CD8-positive, alpha-beta memory T cell (primary cell): Measurements from ENCODE around the gene PRR11. TPM values are rescaled to one million over a fixed set of nuclear protein-coding genes. Genes with fewer than 3 reads are reported as not detected.
A peak's percentile ranks its signal among the peaks of the same experiment; 100 is the strongest.

Source experiments
- CTCF ChIA-PET: fragments of 350-600 bp; sonication (Branson Sonifier 250); formaldehyde crosslinking; loops from one replicate; lab custom pipeline; 2021; ENCODE audit warnings: antibody characterized with exemption; lab: Charles Lee
- POLR2A ChIA-PET: fragments of 350-600 bp; sonication (Branson Sonifier 250); formaldehyde crosslinking; loops from one replicate; lab custom pipeline; 2021; ENCODE audit warnings: antibody characterized with exemption; lab: Charles Lee
- DNase-seq, 5 donors: peaks; one replicate each; pipeline versions ENCODE4 v3.0.0 to v3.0.0-alpha.2; 2020 to 2022; ENCODE audit warnings: mixed read lengths in 1 of 5
- H3K27ac ChIP-seq: one replicate; pipeline ENCODE4 v1.7.0; 2013; ENCODE audit warnings: low read depth, mild to moderate bottlenecking, low read length, moderate library complexity
- H3K27me3 ChIP-seq: 2 replicates; pipeline ENCODE4 v1.7.0; 2013; ENCODE audit warnings: low read length, mild to moderate bottlenecking; ENCODE audit not compliant: insufficient read depth, poor library complexity, severe bottlenecking
- H3K36me3 ChIP-seq: 2 replicates; pipeline ENCODE4 v1.7.0; 2013; ENCODE audit warnings: mild to moderate bottlenecking, low read length, moderate library complexity; ENCODE audit not compliant: insufficient read depth
- H3K4me1 ChIP-seq: 2 replicates; pipeline ENCODE4 v1.7.0; 2013; ENCODE audit warnings: mild to moderate bottlenecking, low read length, moderate library complexity; ENCODE audit not compliant: insufficient read depth
- H3K4me3 ChIP-seq: 2 replicates; pipeline ENCODE4 v1.7.0; 2013; ENCODE audit warnings: mild to moderate bottlenecking, low read length
- H3K9me3 ChIP-seq: 2 replicates; pipeline ENCODE4 v1.7.0; 2013; ENCODE audit warnings: mild to moderate bottlenecking, low read length
- H3K27ac Mint-ChIP-seq, 8 donors: one replicate each; pipeline ENCODE4 v1.8.0; 2020 to 2021; ENCODE audit warnings: mixed read lengths in 8 of 8, mild to moderate bottlenecking in 6 of 8, inconsistent platforms in 3 of 8, moderate library complexity in 3 of 8
- H3K27me3 Mint-ChIP-seq, 2 donors: one replicate each; pipeline ENCODE4 v1.8.0; 2020 to 2021; ENCODE audit warnings: mixed read lengths in 2 of 2, mild to moderate bottlenecking in 1 of 2, moderate library complexity in 1 of 2
- H3K36me3 Mint-ChIP-seq, 3 donors: one replicate each; pipeline ENCODE4 v1.8.0; 2020 to 2021; ENCODE audit warnings: mixed read lengths in 3 of 3, inconsistent platforms in 1 of 3, mild to moderate bottlenecking in 1 of 3
- H3K4me1 Mint-ChIP-seq, 3 donors: one replicate each; pipeline ENCODE4 v1.8.0; 2020 to 2021; ENCODE audit warnings: mixed read lengths in 3 of 3, inconsistent platforms in 1 of 3, mild to moderate bottlenecking in 1 of 3
- H3K4me3 Mint-ChIP-seq, 7 donors: one replicate each; pipeline ENCODE4 v1.8.0; 2020 to 2021; ENCODE audit warnings: mixed read lengths in 7 of 7, mild to moderate bottlenecking in 6 of 7, moderate library complexity in 4 of 7, inconsistent platforms in 2 of 7
- H3K9me3 Mint-ChIP-seq, 5 donors: one replicate each; pipeline ENCODE4 v1.8.0; 2020 to 2022; ENCODE audit warnings: mixed read lengths in 5 of 5, mild to moderate bottlenecking in 3 of 5, moderate library complexity in 2 of 5, inconsistent platforms in 1 of 5
- polyA plus RNA-seq: library from polyadenylated mRNA; unstranded; fragments of 300-500 nt; fragmentation: Illumina TruSeq; gene quantifications from one replicate; pipeline ENCODE4 v1.2.3, GENCODE V29; 2021
- total RNA-seq, 2 experiments: library from RNA; stranded (reverse); gene quantifications; one replicate each; pipeline ENCODE4 v1.2.3, GENCODE V29; 2021

Gene PRR11
- total and polyA plus RNA-seq, 3 experiments from 2014 or later = 1.2 to 36.3 (median 35.6) TPM

DNA sequence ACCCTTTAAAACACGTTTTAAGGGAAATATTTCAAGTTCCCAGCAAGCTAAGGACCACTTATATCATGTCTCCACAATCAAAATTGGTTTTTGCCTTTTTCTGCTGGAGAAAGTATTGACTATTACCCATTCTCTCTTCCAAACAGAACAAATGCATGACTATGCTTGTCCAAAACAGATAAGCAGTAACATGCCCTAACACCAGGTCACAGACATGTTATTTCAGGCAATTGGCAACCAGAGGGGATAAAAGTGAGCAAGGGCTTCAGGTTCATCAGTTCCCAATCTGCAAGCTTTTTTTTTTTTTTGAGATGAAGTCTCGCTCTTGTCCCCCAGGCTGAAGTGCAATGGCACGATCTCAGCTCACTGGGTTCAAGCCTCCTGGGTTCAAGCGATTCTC is 15.6 kb upstream of the PRR11 start:
- peaks cover 4 to 25% (median 6%) of the 10 kb centered on the region in 3 donors for H3K4me1 Mint-ChIP-seq
- peaks cover 0 to 14% (median 3%) of the 10 kb centered on the region in 3 donors for H3K36me3 Mint-ChIP-seq
- Histone ChIP-seq H3K9me3 (no peaks in the 10 kb centered on the region), H3K4me3 (no peak overlapping the region), H3K27me3 (no peaks in the 10 kb centered on the region), H3K27ac (no peak overlapping the region), H3K4me1 (no peaks in the 10 kb centered on the region), H3K36me3 (no peaks in the 10 kb centered on the region)
- POLR2A ChIA-PET = interaction anchor here (0.6 kb wide), 1 partner anchor 18 kb away, joined by 7 read pairs; no protein-coding TSS in a partner anchor
- H3K27ac Mint-ChIP-seq = no peak overlapping the region
- no peaks in the 10 kb centered on the region for H3K27me3 Mint-ChIP-seq
- CTCF ChIA-PET = interaction anchor here (1.3 kb wide), 1 partner anchor 11 kb away, joined by 3 read pairs; no protein-coding TSS in a partner anchor
- H3K9me3 Mint-ChIP-seq = no peaks in the 10 kb centered on the region
- no peak overlapping the region for H3K4me3 Mint-ChIP-seq
- no peak for DNase-seq

- Histone ChIP-seq H3K27me3 (no peaks in the 10 kb centered on the region), H3K9me3 (no peaks in the 10 kb centered on the region), H3K4me1 (no peaks in the 10 kb centered on the region), H3K4me3 (no peak overlapping the region), H3K36me3 (no peaks in the 10 kb centered on the region), H3K27ac (no peak overlapping the region)
- ChIA-PET CTCF (interaction anchor here (1.0 kb wide), 1 partner anchor 10 kb away, joined by 3 read pairs; no protein-coding TSS in a partner anchor), POLR2A (no interaction called here)
- Mint-ChIP-seq H3K36me3 (peaks cover 0 to 14% (median 5%) of the 10 kb centered on the region in 3 donors), H3K27ac (peak overlapping the region in 1 of 8 donors; percentile 10), H3K4me1 (peaks cover 7 to 20% (median 19%) of the 10 kb centered on the region in 3 donors), H3K4me3 (no peak overlapping the region), H3K27me3 (no peaks in the 10 kb centered on the region), H3K9me3 (no peaks in the 10 kb centered on the region)
- DNase-seq = no peak
Observed at GRCh38 chr17:59141860-59142259, 13.7 kb upstream of the PRR11 start.

- no peaks in the 10 kb centered on the region for H3K9me3 ChIP-seq
- no peaks in the 10 kb centered on the region for H3K27me3 Mint-ChIP-seq
- H3K9me3 Mint-ChIP-seq = no peaks in the 10 kb centered on the region
- H3K36me3 ChIP-seq = no peaks in the 10 kb centered on the region
- POLR2A ChIA-PET = no interaction called here
- peak overlapping the region in 4 of 8 donors; percentile 36 to 57 (median 51) for H3K27ac Mint-ChIP-seq
- CTCF ChIA-PET = interaction anchor here (1.2 kb wide), 1 partner anchor 9 kb away, joined by 6 read pairs; the partner anchor contains the start of genes PRR11 and SKA2
- no peak overlapping the region for H3K27ac ChIP-seq
- no peak for DNase-seq
- no peaks in the 10 kb centered on the region for H3K27me3 ChIP-seq
- peaks cover 0 to 13% (median 5%) of the 10 kb centered on the region in 3 donors for H3K36me3 Mint-ChIP-seq
- H3K4me3 ChIP-seq = no peak overlapping the region
- no peak overlapping the region for H3K4me3 Mint-ChIP-seq
- peaks cover 4% of the 10 kb centered on the region for H3K4me1 ChIP-seq
- H3K4me1 Mint-ChIP-seq = peaks cover 13 to 39% (median 31%) of the 10 kb centered on the region in 3 donors
Observed at GRCh38 chr17:59145571-59146096, 9.9 kb upstream of the PRR11 start.

DNA sequence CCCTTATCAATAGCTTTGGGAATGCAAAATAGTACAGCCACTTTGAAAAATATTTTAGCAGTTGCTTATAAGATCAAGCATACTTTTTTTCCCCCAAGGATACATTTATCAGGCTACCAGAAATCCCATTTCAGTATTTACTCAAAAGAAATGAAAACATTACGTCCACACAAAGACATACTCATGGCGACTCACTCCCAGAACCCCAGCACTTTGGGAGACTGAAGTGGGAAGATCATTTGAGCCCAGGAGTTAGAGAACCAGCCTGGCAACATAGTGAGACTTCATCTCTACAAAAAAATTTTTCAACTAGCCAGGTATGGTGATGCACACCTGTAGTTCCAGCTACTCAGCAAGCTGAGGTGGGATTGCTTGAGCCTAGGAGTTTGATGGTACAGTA is 6.5 kb upstream of the PRR11 start:
- H3K4me1 Mint-ChIP-seq = peaks cover 33 to 73% (median 58%) of the 10 kb centered on the region in 3 donors
- no peak overlapping the region for H3K4me3 Mint-ChIP-seq
- DNase-seq = no peak
- POLR2A ChIA-PET = interaction anchor here (0.6 kb wide), 1 partner anchor 38 kb away, joined by 3 read pairs; no protein-coding TSS in a partner anchor
- peaks cover 0 to 6% (median 5%) of the 10 kb centered on the region in 3 donors for H3K36me3 Mint-ChIP-seq
- H3K27ac Mint-ChIP-seq = peak overlapping the region in 1 of 8 donors; percentile 66
- Histone ChIP-seq H3K27ac (no peak overlapping the region), H3K4me1 (peaks cover 12% of the 10 kb centered on the region), H3K9me3 (no peaks in the 10 kb centered on the region), H3K27me3 (no peaks in the 10 kb centered on the region), H3K36me3 (no peaks in the 10 kb centered on the region), H3K4me3 (no peak overlapping the region)
- H3K27me3 Mint-ChIP-seq = no peaks in the 10 kb centered on the region
- CTCF ChIA-PET = interaction anchor here (1.5 kb wide), 1 partner anchor 16 kb away, joined by 5 read pairs; no protein-coding TSS in a partner anchor
- H3K9me3 Mint-ChIP-seq = no peaks in the 10 kb centered on the region

DNA sequence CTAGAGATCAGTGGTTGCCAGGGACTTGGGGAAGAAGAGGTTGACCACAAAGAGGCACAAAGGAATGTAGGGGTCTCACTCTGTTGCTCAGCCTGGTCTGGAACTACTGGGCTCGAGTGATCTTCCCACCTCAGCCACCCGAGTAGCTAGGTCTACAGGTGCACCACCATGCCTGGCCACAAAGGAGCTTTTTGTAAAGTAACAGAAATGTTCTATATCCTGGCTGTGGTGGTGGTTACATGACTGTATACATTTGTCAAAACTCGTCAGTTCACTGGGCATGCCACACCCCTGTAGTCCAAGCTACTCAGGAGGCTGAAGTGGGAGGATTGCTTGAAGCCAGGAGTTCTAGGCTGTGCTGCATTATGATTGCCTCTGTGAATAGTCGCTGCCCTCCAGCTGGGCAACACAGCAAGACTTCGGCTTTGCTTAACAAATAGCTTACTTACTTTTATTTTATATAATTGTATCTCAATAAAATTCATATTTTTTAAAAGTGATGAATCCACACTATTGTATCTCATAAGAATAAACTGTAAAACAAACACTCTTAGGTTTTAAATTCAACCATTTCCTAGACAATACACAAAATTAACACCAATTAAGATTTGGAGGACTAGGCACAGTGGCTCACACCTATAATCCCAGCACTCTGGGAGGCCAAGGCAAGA is 5.6 kb upstream of the PRR11 start:
- Histone ChIP-seq H3K4me3 (no peak overlapping the region), H3K27ac (no peak overlapping the region), H3K4me1 (peaks cover 12% of the 10 kb centered on the region), H3K27me3 (no peaks in the 10 kb centered on the region), H3K9me3 (no peaks in the 10 kb centered on the region), H3K36me3 (no peaks in the 10 kb centered on the region)
- POLR2A ChIA-PET = no interaction called here
- no peaks in the 10 kb centered on the region for H3K27me3 Mint-ChIP-seq
- no peak for DNase-seq
- peaks cover 0 to 2% (median 1%) of the 10 kb centered on the region in 3 donors for H3K36me3 Mint-ChIP-seq
- H3K4me3 Mint-ChIP-seq = peak overlapping the region in 1 of 7 donors; percentile 58
- CTCF ChIA-PET = interaction anchor here (1.5 kb wide), 1 partner anchor 15 kb away, joined by 5 read pairs; no protein-coding TSS in a partner anchor
- H3K27ac Mint-ChIP-seq = peak overlapping the region in 5 of 8 donors; percentile 55 to 72 (median 63)
- H3K9me3 Mint-ChIP-seq = no peaks in the 10 kb centered on the region
- H3K4me1 Mint-ChIP-seq = peaks cover 37 to 78% (median 58%) of the 10 kb centered on the region in 3 donors

DNA sequence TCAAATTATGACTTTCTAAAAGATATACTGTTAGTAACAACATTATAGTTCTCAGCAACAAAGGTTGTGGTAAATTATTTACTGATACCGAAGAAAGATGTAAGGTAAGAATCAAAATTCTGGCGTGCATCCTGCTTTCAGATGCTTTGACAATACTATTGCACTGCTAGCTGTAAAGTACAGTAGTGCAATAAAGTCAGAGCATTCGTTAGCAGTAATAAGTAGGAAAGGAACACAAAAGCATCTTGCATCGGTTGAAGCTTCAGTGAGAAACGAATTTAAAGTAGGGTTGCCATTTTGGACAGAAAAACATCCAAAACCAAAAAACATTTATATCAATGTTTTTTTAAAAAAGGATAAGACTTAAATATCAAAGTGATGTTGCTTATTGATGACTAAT is 4.5 kb upstream of the PRR11 start:
- ChIA-PET CTCF (interaction anchor here (1.4 kb wide), 1 partner anchor 9 kb away, joined by 3 read pairs; no protein-coding TSS in a partner anchor), POLR2A (no interaction called here)
- H3K9me3 ChIP-seq = no peaks in the 10 kb centered on the region
- no peaks in the 10 kb centered on the region for H3K36me3 ChIP-seq
- H3K27ac ChIP-seq = no peak overlapping the region
- Mint-ChIP-seq H3K4me3 (peak overlapping the region in 2 of 7 donors; percentile 63 to 71), H3K9me3 (no peaks in the 10 kb centered on the region), H3K4me1 (peaks cover 34 to 69% (median 58%) of the 10 kb centered on the region in 3 donors), H3K27ac (peak overlapping the region in 3 of 8 donors; percentile 19 to 65 (median 44)), H3K36me3 (peaks cover 0 to 1% (median 0%) of the 10 kb centered on the region in 3 donors), H3K27me3 (no peaks in the 10 kb centered on the region)
- no peak for DNase-seq
- H3K4me3 ChIP-seq = no peak overlapping the region
- H3K4me1 ChIP-seq = peaks cover 12% of the 10 kb centered on the region
- H3K27me3 ChIP-seq = no peaks in the 10 kb centered on the region

DNA sequence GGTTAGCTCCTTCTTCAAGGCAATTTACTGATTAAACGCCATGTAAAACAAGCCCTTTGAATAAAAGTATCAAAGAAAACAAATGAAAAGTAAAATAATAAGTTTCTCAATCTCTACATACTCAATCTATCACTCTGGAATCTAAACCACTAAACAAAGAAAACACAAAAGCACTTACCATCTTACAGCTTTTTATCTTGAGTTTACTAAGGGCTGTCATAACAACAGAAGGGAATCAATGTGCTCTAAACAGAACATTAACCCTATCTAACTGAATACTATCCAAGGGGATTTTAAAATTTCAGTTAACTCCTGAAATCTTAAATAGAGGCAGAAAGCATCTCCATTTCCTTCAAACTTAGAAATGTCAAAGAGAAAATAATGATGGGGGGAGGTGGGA is 4.0 kb upstream of the PRR11 start:
- POLR2A ChIA-PET = interaction anchor here (0.6 kb wide), 1 partner anchor 793 kb away, joined by 4 read pairs; no protein-coding TSS in a partner anchor
- Histone ChIP-seq H3K4me1 (peaks cover 12% of the 10 kb centered on the region), H3K9me3 (no peaks in the 10 kb centered on the region), H3K27ac (no peak overlapping the region), H3K4me3 (no peak overlapping the region), H3K27me3 (no peaks in the 10 kb centered on the region), H3K36me3 (no peaks in the 10 kb centered on the region)
- H3K36me3 Mint-ChIP-seq = peaks cover 0 to 1% (median 0%) of the 10 kb centered on the region in 3 donors
- no peak for DNase-seq
- peak overlapping the region in 5 of 7 donors; percentile 3 to 71 (median 10) for H3K4me3 Mint-ChIP-seq
- peak overlapping the region in 6 of 8 donors; percentile 1 to 73 (median 36) for H3K27ac Mint-ChIP-seq
- no peaks in the 10 kb centered on the region for H3K27me3 Mint-ChIP-seq
- H3K9me3 Mint-ChIP-seq = no peaks in the 10 kb centered on the region
- CTCF ChIA-PET = interaction anchor here (1.4 kb wide), 1 partner anchor 9 kb away, joined by 3 read pairs; no protein-coding TSS in a partner anchor
- H3K4me1 Mint-ChIP-seq = peaks cover 34 to 68% (median 58%) of the 10 kb centered on the region in 3 donors
